Activated T-helper 1 cell treated with Interleukin-2 at 50 U/mL for 16 hours (primary cell): ENCODE data around the gene FBF1.
"Not testable (repeated sequence)": the region's sequence is repeated elsewhere in the genome, so short reads cannot be mapped to it uniquely, and the experiment has no call there.

ENCODE experiments used
- DNase-seq: peaks from one replicate; pipeline ENCODE4 v3.0.0-alpha.2; 2020; ENCODE audit warnings: low read depth

Gene FBF1

GRCh38 chr17:75875182-75875939, 65.5 kb downstream of the FBF1 start:
- DNase-seq = no peak

GRCh38 chr17:75874323-75875181, 66.3 kb downstream of the FBF1 start:
- DNase-seq = no peak

GRCh38 chr17:75873587-75874322, 67.1 kb downstream of the FBF1 start:
- no peak for DNase-seq

- DNase-seq = peak; percentile 43
These were observed 68.1 kb downstream of the FBF1 start for GRCh38 chr17:75872434-75873351.

GRCh38 chr17:75870228-75870627, 70.6 kb downstream of the FBF1 start:
- DNase-seq = not testable (repeated sequence)

GRCh38 chr17:75869282-75870141, 71.3 kb downstream of the FBF1 start:
- DNase-seq = no peak

GRCh38 chr17:75868730-75869281, 72.0 kb downstream of the FBF1 start:
- DNase-seq = not testable (repeated sequence)

GRCh38 chr17:75865404-75866188, 75.2 kb downstream of the FBF1 start:
- DNase-seq = not testable (repeated sequence)

- not testable (repeated sequence) for DNase-seq
These were observed 76.0 kb downstream of the FBF1 start for GRCh38 chr17:75864887-75865286.

- no peak for DNase-seq
These were observed 76.4 kb downstream of the FBF1 start for GRCh38 chr17:75864448-75864871.

GRCh38 chr17:75861927-75862317, 78.9 kb downstream of the FBF1 start:
- no peak for DNase-seq
